Middle frontal gyrus (tissue), 1 donor: ENCODE results near the gene BIRC6.

Source experiments
- DNase-seq: peaks from one replicate; pipeline ENCODE4 v3.0.0-alpha.2; 2015; ENCODE audit warnings: low spot score; ENCODE audit errors: extremely low spot score

BIRC6 gene

GRCh38 chr2:32375228-32375892, 18.5 kb downstream of the BIRC6 start:
- DNase-seq, result no peak

- no peak for DNase-seq
These were observed 19.9 kb downstream of the BIRC6 start for GRCh38 chr2:32376756-32377155.

GRCh38 chr2:32377928-32378327, 21.1 kb downstream of the BIRC6 start:
- DNase-seq, result no peak

- DNase-seq, result no peak
These were observed 22.5 kb downstream of the BIRC6 start for GRCh38 chr2:32379352-32379751.

- no peak for DNase-seq
These were observed 27.0 kb downstream of the BIRC6 start for GRCh38 chr2:32383858-32384257.

GRCh38 chr2:32384529-32384928, 27.7 kb downstream of the BIRC6 start:
- no peak for DNase-seq

GRCh38 chr2:32386739-32387138, 29.9 kb downstream of the BIRC6 start:
- no peak for DNase-seq

- no peak for DNase-seq
These were observed 42.4 kb downstream of the BIRC6 start for GRCh38 chr2:32399221-32399620.

- DNase-seq, result no peak
These were observed 45.3 kb downstream of the BIRC6 start for GRCh38 chr2:32402091-32402490.

GRCh38 chr2:32403782-32404181, 47.0 kb downstream of the BIRC6 start:
- no peak for DNase-seq

GRCh38 chr2:32404691-32405090, 47.9 kb downstream of the BIRC6 start:
- no peak for DNase-seq

GRCh38 chr2:32416519-32416918, 59.7 kb downstream of the BIRC6 start:
- DNase-seq, result no peak

- DNase-seq, result no peak
These were observed 60.8 kb downstream of the BIRC6 start for GRCh38 chr2:32417659-32418058.

- no peak for DNase-seq
These were observed 62.0 kb downstream of the BIRC6 start for GRCh38 chr2:32418778-32419177.

GRCh38 chr2:32422133-32422532, 65.3 kb downstream of the BIRC6 start:
- no peak for DNase-seq

GRCh38 chr2:32423536-32423935, 66.7 kb downstream of the BIRC6 start:
- no peak for DNase-seq

- DNase-seq, result no peak
These were observed 67.9 kb downstream of the BIRC6 start for GRCh38 chr2:32424739-32425138.

- DNase-seq, result no peak
These were observed 68.9 kb downstream of the BIRC6 start for GRCh38 chr2:32425719-32426141.

- DNase-seq, result no peak
These were observed 71.1 kb downstream of the BIRC6 start for GRCh38 chr2:32427672-32428610.

- DNase-seq, result no peak
These were observed 74.0 kb downstream of the BIRC6 start for GRCh38 chr2:32430804-32431203.

- no peak for DNase-seq
These were observed 79.3 kb downstream of the BIRC6 start for GRCh38 chr2:32436150-32436549.

GRCh38 chr2:32442020-32442467, 85.2 kb downstream of the BIRC6 start:
- DNase-seq, result no peak

GRCh38 chr2:32446369-32446768, 89.5 kb downstream of the BIRC6 start:
- DNase-seq, result no peak
